Measurements from ENCODE around the gene KIAA1755. TPM values are rescaled to one million over a fixed set of nuclear protein-coding genes. Genes with fewer than 3 reads are reported as not detected.

KIAA1755 gene
- total RNA-seq, 1 donor from 2014 or later: 0.22 TPM

DNA sequence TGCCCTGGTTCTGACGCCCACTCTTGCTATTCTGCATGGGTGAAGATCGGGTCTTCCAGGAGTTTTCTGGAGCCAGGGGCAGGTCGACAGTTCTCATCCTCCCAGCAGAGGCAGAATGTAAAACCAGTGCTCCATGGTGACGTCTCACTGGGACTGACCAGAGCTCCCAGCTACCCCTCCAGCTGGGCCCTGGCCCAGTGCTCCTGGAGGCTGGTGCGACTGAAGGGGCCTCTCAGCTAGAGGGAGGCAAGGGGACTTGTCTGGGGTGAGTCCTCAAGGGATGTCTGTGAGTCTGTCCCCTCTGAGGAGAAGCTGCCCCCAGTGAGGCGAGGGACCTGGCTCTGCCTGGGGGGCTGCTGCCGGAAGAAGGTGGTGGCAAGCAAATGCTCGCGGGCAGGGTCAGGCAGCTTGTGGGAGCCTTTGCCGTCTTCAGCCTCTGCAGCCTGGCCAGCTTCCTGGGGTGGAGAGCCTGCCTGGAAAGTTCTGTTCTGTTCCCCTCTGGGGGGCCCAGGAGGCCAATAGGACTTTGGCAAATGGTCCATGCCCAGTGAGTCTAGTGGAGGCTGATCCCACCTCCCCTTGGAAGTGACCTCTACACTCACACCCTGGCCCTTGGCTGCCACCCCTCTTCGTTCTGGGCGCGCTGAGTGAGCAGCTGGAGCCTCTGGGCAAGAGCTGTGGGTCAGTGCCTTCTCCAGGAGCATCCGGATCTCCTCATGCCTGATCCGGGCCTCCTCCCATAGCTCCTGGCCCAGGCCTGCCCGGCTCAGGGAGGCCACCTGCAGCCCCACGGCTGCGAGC, 47.5 kb downstream of the KIAA1755 start:
- TF ChIP-seq, protein P1, sequence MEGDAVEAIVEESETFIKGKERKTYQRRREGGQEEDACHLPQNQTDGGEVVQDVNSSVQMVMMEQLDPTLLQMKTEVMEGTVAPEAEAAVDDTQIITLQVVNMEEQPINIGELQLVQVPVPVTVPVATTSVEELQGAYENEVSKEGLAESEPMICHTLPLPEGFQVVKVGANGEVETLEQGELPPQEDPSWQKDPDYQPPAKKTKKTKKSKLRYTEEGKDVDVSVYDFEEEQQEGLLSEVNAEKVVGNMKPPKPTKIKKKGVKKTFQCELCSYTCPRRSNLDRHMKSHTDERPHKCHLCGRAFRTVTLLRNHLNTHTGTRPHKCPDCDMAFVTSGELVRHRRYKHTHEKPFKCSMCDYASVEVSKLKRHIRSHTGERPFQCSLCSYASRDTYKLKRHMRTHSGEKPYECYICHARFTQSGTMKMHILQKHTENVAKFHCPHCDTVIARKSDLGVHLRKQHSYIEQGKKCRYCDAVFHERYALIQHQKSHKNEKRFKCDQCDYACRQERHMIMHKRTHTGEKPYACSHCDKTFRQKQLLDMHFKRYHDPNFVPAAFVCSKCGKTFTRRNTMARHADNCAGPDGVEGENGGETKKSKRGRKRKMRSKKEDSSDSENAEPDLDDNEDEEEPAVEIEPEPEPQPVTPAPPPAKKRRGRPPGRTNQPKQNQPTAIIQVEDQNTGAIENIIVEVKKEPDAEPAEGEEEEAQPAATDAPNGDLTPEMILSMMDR (IDR thresholded peaks at IDR 0.05): no peak
- TF ChIP-seq EZH2phosphoT487 (IDR thresholded peaks at IDR 0.05): no peak
- TF ChIP-seq EZH2 (IDR thresholded peaks at IDR 0.05): no peak
- Histone ChIP-seq H3K27ac (no peak overlapping the region), H3K9me3 (ENCODE audit: low read depth) (no peaks in the 10 kb centered on the region), H3K4me3 (no peak overlapping the region), H3K4me1 (no peaks in the 10 kb centered on the region), H4K20me1 (ENCODE audit: low read depth) (no peaks in the 10 kb centered on the region), H3K27me3 (no peaks in the 10 kb centered on the region), H3K79me2 (ENCODE audit: low read depth) (no peaks in the 10 kb centered on the region), H2AFZ (replicated peaks) (no peak overlapping the region), H3K4me2 (no peak overlapping the region), H3K9ac (no peak overlapping the region), H3K36me3 (no peaks in the 10 kb centered on the region), H3F3A (ENCODE audit: low read depth) (no peaks in the 10 kb centered on the region)
- H3K4me3 Mint-ChIP-seq: no peak overlapping the region
- H3K27me3 Mint-ChIP-seq (ENCODE audit: insufficient read depth, low read depth): peaks cover 5% of the 10 kb centered on the region
- peaks cover 5% of the 10 kb centered on the region for H3K4me1 Mint-ChIP-seq
- H3K27ac Mint-ChIP-seq: no peak overlapping the region
- no peaks in the 10 kb centered on the region for H3K9me3 Mint-ChIP-seq
- H3K36me3 Mint-ChIP-seq: no peaks in the 10 kb centered on the region
- no peak for DNase-seq (ENCODE audit: low spot score)

DNA sequence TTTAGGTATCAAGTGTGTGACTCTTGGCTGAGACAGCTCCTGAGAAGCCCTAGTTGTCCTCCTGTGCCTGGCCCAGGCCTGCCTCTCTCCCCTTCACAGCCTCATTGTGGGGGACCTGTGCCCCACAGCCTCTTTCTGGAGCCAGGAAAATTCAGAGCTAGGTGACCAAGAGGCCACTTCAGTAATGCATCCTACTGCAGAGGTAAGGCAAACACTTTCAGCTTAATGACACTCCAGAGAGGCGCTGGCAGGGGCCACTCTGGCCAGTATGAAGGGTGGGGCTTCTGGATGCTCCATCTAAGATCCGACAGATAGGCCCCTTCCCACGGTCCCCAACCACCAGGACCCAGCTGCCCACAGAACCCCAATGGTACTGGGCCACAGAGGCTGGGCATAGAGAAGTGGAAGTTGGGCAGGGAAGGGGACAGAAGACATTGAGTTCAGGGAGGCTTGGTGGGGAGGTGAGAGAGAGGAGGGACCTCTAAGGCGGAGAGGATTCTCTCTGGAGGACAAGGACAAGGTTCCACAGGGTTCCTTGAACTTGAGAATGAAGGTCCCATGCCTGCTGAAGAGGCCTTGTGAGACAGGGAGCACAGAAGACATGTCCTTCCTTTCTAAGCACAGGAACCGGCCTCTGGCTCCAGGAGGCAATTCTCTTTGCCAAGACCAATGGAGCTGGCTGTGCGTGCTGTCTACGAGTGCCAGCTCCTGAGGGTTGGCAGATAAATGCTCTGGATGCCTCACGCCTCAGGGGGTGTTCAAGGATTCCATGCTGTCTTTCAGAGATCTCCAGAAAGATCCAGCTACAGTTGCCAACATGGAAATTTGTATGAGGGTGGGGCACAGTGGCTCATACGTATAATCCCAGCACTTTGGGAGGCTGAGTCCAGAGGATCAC, 49.1 kb downstream of the KIAA1755 start:
- no peaks in the 10 kb centered on the region for H3K9me3 Mint-ChIP-seq
- no peak for DNase-seq (ENCODE audit: low spot score)
- H3K9me3 ChIP-seq (ENCODE audit: low read depth): no peaks in the 10 kb centered on the region
- H3K4me2 ChIP-seq: no peak overlapping the region
- H3K9ac ChIP-seq: no peak overlapping the region
- H4K20me1 ChIP-seq (ENCODE audit: low read depth): no peaks in the 10 kb centered on the region
- H3K27me3 Mint-ChIP-seq (ENCODE audit: insufficient read depth, low read depth): peaks cover 5% of the 10 kb centered on the region
- no peak overlapping the region for H3K27ac Mint-ChIP-seq
- H3K27ac ChIP-seq: no peak overlapping the region
- H3K36me3 ChIP-seq: no peaks in the 10 kb centered on the region
- no peaks in the 10 kb centered on the region for H3K36me3 Mint-ChIP-seq
- H3F3A ChIP-seq (ENCODE audit: low read depth): no peaks in the 10 kb centered on the region
- no peak overlapping the region for H2AFZ ChIP-seq (replicated peaks)
- TF ChIP-seq, protein P1 (IDR thresholded peaks at IDR 0.05): no peak
- TF ChIP-seq EZH2 (IDR thresholded peaks at IDR 0.05) (no peak), EZH2phosphoT487 (IDR thresholded peaks at IDR 0.05) (no peak)
- no peaks in the 10 kb centered on the region for H3K4me1 ChIP-seq
- no peaks in the 10 kb centered on the region for H3K27me3 ChIP-seq
- H3K4me1 Mint-ChIP-seq: no peaks in the 10 kb centered on the region
- no peak overlapping the region for H3K4me3 ChIP-seq
- H3K4me3 Mint-ChIP-seq: no peak overlapping the region
- no peaks in the 10 kb centered on the region for H3K79me2 ChIP-seq (ENCODE audit: low read depth)

DNA sequence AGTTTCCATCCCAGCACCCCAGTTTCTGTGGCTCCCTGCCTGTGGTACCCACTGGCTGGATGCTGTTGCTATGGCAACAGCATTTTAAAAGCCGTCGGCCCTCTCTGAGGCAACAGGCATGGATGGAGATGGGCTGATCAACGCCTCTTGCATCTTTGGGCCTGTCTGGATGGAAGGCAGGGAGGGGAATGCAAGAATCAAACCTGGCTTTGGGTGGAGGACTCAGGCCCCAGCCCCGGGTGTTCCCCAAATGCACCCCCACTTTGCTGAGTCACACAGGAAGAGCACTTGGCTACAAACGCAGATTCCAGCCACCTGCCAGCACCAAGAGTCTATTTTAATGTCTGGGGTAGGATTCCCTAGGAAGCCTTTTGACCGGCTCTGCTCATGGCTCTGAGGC, 49.8 kb downstream of the KIAA1755 start:
- Mint-ChIP-seq H3K36me3 (no peaks in the 10 kb centered on the region), H3K9me3 (no peaks in the 10 kb centered on the region), H3K4me3 (no peak overlapping the region), H3K27ac (no peak overlapping the region), H3K27me3 (ENCODE audit: insufficient read depth, low read depth) (peaks cover 5% of the 10 kb centered on the region), H3K4me1 (no peaks in the 10 kb centered on the region)
- H3K4me2 ChIP-seq: no peak overlapping the region
- H3K36me3 ChIP-seq: no peaks in the 10 kb centered on the region
- no peaks in the 10 kb centered on the region for H3K27me3 ChIP-seq
- H3K4me3 ChIP-seq: no peak overlapping the region
- no peaks in the 10 kb centered on the region for H4K20me1 ChIP-seq (ENCODE audit: low read depth)
- no peak for DNase-seq (ENCODE audit: low spot score)
- H2AFZ ChIP-seq (replicated peaks): no peak overlapping the region
- H3K9me3 ChIP-seq (ENCODE audit: low read depth): no peaks in the 10 kb centered on the region
- TF ChIP-seq, protein P1 (IDR thresholded peaks at IDR 0.05): no peak
- TF ChIP-seq EZH2phosphoT487 (IDR thresholded peaks at IDR 0.05): no peak
- no peak for TF ChIP-seq EZH2 (IDR thresholded peaks at IDR 0.05)
- no peak overlapping the region for H3K27ac ChIP-seq
- no peaks in the 10 kb centered on the region for H3F3A ChIP-seq (ENCODE audit: low read depth)
- H3K4me1 ChIP-seq: no peaks in the 10 kb centered on the region
- no peak overlapping the region for H3K9ac ChIP-seq
- H3K79me2 ChIP-seq (ENCODE audit: low read depth): no peaks in the 10 kb centered on the region

Measured in neural progenitor cell (in vitro differentiated cells).